ENCODE data around the gene STAC3. TPM values are rescaled to one million over a fixed set of nuclear protein-coding genes. Genes with fewer than 3 reads are reported as not detected.

Gene STAC3
- total and polyA plus RNA-seq, 4 donors: 0.19 to 1.3 (median 0.96) TPM

GRCh38 chr12:57219205-57219992 lies 31.6 kb downstream of the STAC3 start (continued):
- TF ChIP-seq GABPA (IDR thresholded peaks at IDR 0.05 in 1 of 2, conservative IDR thresholded peaks at IDR 0.05 in 1 of 2): no peak
- TF ChIP-seq JUND (IDR thresholded peaks at IDR 0.05): no peak
- no peak for TF ChIP-seq MAX (IDR thresholded peaks at IDR 0.05)

GRCh38 chr12:57218030-57218853 lies 32.7 kb downstream of the STAC3 start:
- Histone ChIP-seq H3K27ac (ENCODE audit: low read depth in 1 of 2, low read length in 2 of 2) (no peak overlapping the region), H3K4me3 (ENCODE audit: low read depth in 1 of 3, low read length in 3 of 3) (no peak overlapping the region), H3K36me3 (ENCODE audit: control insufficient read depth in 4 of 4, insufficient read depth in 3 of 4, low read depth in 1 of 4, low read length in 3 of 4) (no peaks in the 10 kb centered on the region), H3K27me3 (ENCODE audit: control insufficient read depth in 4 of 4, insufficient read depth in 4 of 4, low read length in 3 of 4) (peaks cover 0 to 24% (median 17%) of the 10 kb centered on the region in 4 donors), H3K9ac (ENCODE audit: low read depth in 1 of 2, low read length in 2 of 2) (no peak overlapping the region), H3K9me3 (ENCODE audit: control insufficient read depth in 4 of 4, low read length in 3 of 4) (no peaks in the 10 kb centered on the region), H3K4me1 (ENCODE audit: control insufficient read depth in 4 of 4, insufficient read depth in 4 of 4, low read length in 3 of 4) (peaks cover 4 to 23% (median 10%) of the 10 kb centered on the region in 4 donors)
- no peak for DNase-seq (ENCODE audit: low spot score)
- WGBS: 75% methylated on average over 5 of the region's 5 CpGs
- TF ChIP-seq EGR1 (IDR thresholded peaks at IDR 0.05; ENCODE audit: low read depth in 2 of 2): no peak
- TF ChIP-seq JUND (IDR thresholded peaks at IDR 0.05): no peak
- no peak for TF ChIP-seq REST (IDR thresholded peaks at IDR 0.05)
- TF ChIP-seq NR2F2 (IDR thresholded peaks at IDR 0.05): no peak
- no peak for TF ChIP-seq SP1 (IDR thresholded peaks at IDR 0.05)
- no peak for TF ChIP-seq RAD21 (IDR thresholded peaks at IDR 0.05)
- no peak for TF ChIP-seq HNF4A (conservative IDR thresholded peaks at IDR 0.05)
- TF ChIP-seq FOXA2 (IDR thresholded peaks at IDR 0.05): no peak
- no peak for TF ChIP-seq ZBTB33 (IDR thresholded peaks at IDR 0.05)
- no peak for TF ChIP-seq FOXA1 (IDR thresholded peaks at IDR 0.05)
- no peak for TF ChIP-seq HNF4G (IDR thresholded peaks at IDR 0.05)
- TF ChIP-seq GABPA (IDR thresholded peaks at IDR 0.05 in 1 of 2, conservative IDR thresholded peaks at IDR 0.05 in 1 of 2): no peak
- TF ChIP-seq ATF3 (IDR thresholded peaks at IDR 0.05): no peak
- no peak for TF ChIP-seq CTCF (IDR thresholded peaks at IDR 0.05; ENCODE audit: low read depth, low read length, missing input control)
- no peak for TF ChIP-seq YY1 (IDR thresholded peaks at IDR 0.05)
